Measurements from ENCODE around the gene ZNF275. TPM values are rescaled to one million over a fixed set of nuclear protein-coding genes. Genes with fewer than 3 reads are reported as not detected.
A peak's percentile ranks its signal among the peaks of the same experiment; 100 is the strongest.

Gene ZNF275
- total RNA-seq, 4 donors from 2014 or later: 4.6 to 7.6 (median 5.0) TPM

DNA sequence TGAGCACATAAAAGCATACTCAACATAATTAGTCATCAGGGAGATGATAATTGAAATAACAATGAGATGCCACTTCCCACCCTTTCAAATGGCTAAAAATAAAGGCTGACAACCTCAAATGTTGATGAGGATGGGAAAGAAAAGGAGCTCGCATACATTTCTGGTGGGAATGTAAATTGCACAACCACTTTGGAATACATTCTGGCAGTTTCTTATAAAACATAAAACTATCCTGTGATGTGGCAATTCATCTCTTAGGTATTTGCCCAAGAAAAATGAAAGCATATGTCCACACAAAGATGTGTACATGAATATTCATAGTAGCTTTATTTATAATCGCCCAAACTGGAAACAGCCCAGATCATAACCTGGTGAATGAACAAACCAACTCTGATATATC, 687 bp upstream of the ZNF275 start:
- H3K36me3 ChIP-seq: no peaks in the 10 kb centered on the region
- H3K4me1 ChIP-seq: peaks cover 0 to 4% of the 10 kb centered on the region in 2 donors
- DNase-seq (no peak), ATAC-seq (no peak)
- H3K9me3 ChIP-seq: no peaks in the 10 kb centered on the region
- H3K27ac ChIP-seq: no peak overlapping the region
- in situ Hi-C loops (cut with MboI; ENCODE audit: low sequenced_read_pairs in 4 of 4): loop anchor here in 1 of 4 donors (25.0 kb wide), 1 partner anchor 371 kb away; no protein-coding TSS in a partner anchor
- intact Hi-C loops (cut with DNase I; ENCODE audit: low total_unique reads): loop anchor here (2.0 kb wide), 1 partner anchor 392 kb away; no protein-coding TSS in a partner anchor
- TF ChIP-seq POLR2A (IDR thresholded peaks at IDR 0.05) (no peak), CTCF (IDR thresholded peaks at IDR 0.05 in 4 of 5, conservative IDR thresholded peaks at IDR 0.05 in 1 of 5) (no peak)
- peak overlapping the region in 3 of 4 donors; percentile 48 to 70 (median 63) for H3K4me3 ChIP-seq
- H3K27me3 ChIP-seq: no peaks in the 10 kb centered on the region

- intact Hi-C loops (cut with DNase I; ENCODE audit: low total_unique reads) (no loop called here), in situ Hi-C loops (cut with MboI; ENCODE audit: low sequenced_read_pairs in 4 of 4) (loop anchor here in 1 of 4 donors (25.0 kb wide), 1 partner anchor 372 kb away; no protein-coding TSS in a partner anchor)
- H3K9me3 ChIP-seq: no peaks in the 10 kb centered on the region
- peak overlapping the region; percentile 60 to 74 (median 66) for H3K4me3 ChIP-seq
- DNase-seq: no peak
- no peak for ATAC-seq
- H3K36me3 ChIP-seq: no peaks in the 10 kb centered on the region
- peaks cover 0 to 4% of the 10 kb centered on the region in 2 donors for H3K4me1 ChIP-seq
- H3K27ac ChIP-seq: peak overlapping the region; percentile 62 to 71 (median 64)
- TF ChIP-seq POLR2A (IDR thresholded peaks at IDR 0.05): no peak
- TF ChIP-seq CTCF (IDR thresholded peaks at IDR 0.05 in 4 of 5, conservative IDR thresholded peaks at IDR 0.05 in 1 of 5): no peak
- no peaks in the 10 kb centered on the region for H3K27me3 ChIP-seq
Observed at GRCh38 chrX:153334654-153335295, 822 bp downstream of the ZNF275 start.

- ATAC-seq: no peak
- DNase-seq: no peak
- Histone ChIP-seq H3K36me3 (no peaks in the 10 kb centered on the region), H3K9me3 (no peaks in the 10 kb centered on the region), H3K4me1 (peaks cover 0 to 4% of the 10 kb centered on the region in 2 donors), H3K4me3 (no peak overlapping the region), H3K27me3 (no peaks in the 10 kb centered on the region), H3K27ac (no peak overlapping the region)
- intact Hi-C loops (cut with DNase I; ENCODE audit: low total_unique reads): no loop called here
- in situ Hi-C loops (cut with MboI; ENCODE audit: low sequenced_read_pairs in 4 of 4): loop anchor here in 1 of 4 donors (25.0 kb wide), 1 partner anchor 374 kb away; no protein-coding TSS in a partner anchor
- TF ChIP-seq CTCF (IDR thresholded peaks at IDR 0.05 in 4 of 5, conservative IDR thresholded peaks at IDR 0.05 in 1 of 5): no peak
- no peak for TF ChIP-seq POLR2A (IDR thresholded peaks at IDR 0.05)
Observed at GRCh38 chrX:153336121-153336894, 2.4 kb downstream of the ZNF275 start.

DNA sequence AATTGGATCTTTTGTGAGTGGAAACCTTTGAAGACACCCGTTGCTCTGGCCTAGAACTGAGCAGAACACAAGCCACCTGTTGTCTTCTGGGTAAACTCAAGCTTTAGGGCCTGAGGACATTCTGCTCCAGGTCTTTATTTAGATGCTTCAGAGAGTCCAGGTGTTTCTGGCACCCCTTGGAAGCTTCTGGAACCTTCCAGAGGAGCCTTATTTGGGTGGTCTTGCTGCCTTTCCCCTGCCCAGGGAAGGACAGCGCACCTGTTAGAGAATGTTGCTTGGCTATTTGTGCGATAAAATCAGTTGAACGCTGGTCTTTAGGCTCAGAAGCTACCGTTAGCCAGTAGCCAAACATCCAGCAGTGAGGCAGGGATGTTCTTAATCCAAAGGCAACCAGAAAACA, 3.0 kb downstream of the ZNF275 start:
- in situ Hi-C loops (cut with MboI; ENCODE audit: low sequenced_read_pairs in 4 of 4): loop anchor here in 1 of 4 donors (25.0 kb wide), 1 partner anchor 375 kb away; no protein-coding TSS in a partner anchor

More for the DNA sequence above, 3.0 kb downstream of the ZNF275 start:
- TF ChIP-seq POLR2A (IDR thresholded peaks at IDR 0.05): no peak
- no peak for TF ChIP-seq CTCF (IDR thresholded peaks at IDR 0.05 in 4 of 5, conservative IDR thresholded peaks at IDR 0.05 in 1 of 5)
- Histone ChIP-seq H3K27me3 (no peaks in the 10 kb centered on the region), H3K4me1 (peaks cover 0 to 4% of the 10 kb centered on the region in 2 donors), H3K27ac (no peak overlapping the region), H3K9me3 (no peaks in the 10 kb centered on the region), H3K4me3 (no peak overlapping the region), H3K36me3 (no peaks in the 10 kb centered on the region)
- ATAC-seq: no peak
- intact Hi-C loops (cut with DNase I; ENCODE audit: low total_unique reads): no loop called here
- no peak for DNase-seq
